Activated CD4-positive, alpha-beta T cell treated with anti-CD3 and anti-CD28 coated beads, Interleukin-10, Interleukin-2, amounts not matched to agents 100 ng/mL and 50 ng/mL, durations not matched to agents 16 hours and 8 hours (primary cell): ENCODE data around the gene ACTR6.
"Not testable (repeated sequence)": the region's sequence is repeated elsewhere in the genome, so short reads cannot be mapped to it uniquely, and the experiment has no call there.

ENCODE experiments used
- DNase-seq: peaks from one replicate; pipeline ENCODE4 v3.0.0-alpha.2; 2020

ACTR6 gene

DNA sequence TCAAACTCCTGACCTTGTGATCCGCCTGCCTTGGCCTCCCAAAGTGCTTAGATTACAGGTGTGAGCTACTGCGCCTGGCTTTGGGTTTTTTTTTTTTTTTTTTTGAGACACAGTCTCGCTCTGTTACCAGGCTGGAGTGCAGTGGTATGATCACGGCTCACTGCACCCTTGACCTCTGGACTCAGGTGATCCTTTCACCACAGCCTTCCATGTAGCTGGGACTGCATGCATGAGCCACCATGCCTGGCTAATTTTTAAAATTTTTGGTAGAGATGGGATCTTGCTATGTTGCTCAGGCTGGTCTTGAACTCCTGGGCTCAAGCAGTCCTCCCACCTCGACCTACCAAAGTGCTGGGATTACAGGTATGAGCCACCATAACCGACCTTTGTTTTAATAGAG lies 21.6 kb downstream of the ACTR6 start:
- not testable (repeated sequence) for DNase-seq

DNA sequence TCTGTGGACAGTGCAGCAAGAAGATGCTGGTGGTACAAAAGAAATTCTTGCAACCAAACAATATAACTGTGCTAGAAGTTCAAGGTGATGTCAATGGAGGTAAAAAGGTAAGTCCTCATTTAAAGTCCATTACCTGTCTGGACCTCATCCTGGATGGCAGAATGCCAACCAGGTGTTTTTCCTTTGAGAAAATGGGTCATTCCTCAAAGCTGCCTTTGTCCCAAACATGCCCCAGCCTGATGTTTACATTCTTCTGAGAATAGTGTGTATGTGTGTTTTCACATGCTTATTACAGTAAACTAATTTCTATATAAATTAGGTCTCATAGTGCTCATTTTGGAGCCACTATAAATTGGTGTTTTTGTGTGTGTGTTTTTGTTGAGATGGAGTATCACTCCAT lies 24.9 kb downstream of the ACTR6 start:
- DNase-seq, result no peak

DNA sequence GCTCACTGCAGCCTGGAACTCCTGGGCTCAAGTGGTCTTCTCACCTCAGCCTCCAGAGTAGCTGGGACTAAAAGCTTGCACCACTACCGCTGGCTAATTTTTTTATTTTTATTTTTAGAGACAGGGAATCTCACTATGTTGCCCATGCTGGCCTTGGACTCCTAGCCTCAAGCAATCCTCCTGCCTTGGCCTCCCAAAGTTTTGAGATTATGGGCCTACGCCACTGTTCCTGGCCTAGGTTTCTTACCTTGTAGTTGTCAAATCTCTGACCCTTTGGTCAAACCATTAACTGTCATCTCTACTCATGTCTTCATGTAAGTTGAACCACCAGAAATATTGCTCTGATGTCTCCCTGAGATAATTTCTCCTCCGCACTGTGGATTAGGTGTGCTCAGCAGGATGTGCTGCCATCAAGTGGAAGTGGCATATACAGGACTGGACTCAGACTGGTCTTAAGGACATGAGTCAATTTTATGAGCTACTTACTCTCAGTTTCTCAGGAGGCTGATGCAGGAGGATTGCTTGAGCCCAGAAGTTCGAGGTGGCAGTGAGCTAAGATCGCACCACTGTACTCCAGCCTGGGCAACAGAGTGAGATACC lies 28.5 kb downstream of the ACTR6 start:
- DNase-seq, result no peak

DNA sequence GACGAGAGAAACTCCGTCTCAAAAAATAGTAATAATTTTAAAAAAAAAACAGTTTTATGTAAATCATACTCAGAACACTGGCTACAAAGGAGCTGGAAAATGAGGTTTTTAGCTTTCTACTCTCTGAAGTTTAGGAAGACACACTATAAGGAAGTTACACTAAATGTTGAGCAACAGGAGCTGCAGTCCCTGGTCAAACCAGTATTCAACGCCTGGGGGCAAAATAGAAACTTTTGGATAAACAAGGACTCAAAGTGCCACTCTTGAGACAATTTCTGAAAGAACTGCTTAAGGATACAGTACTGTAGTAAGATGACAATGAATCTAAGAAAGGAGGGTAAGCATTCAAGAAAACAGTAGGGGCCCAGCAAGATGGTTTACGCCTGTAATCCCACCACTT lies 29.3 kb downstream of the ACTR6 start:
- no peak for DNase-seq

DNA sequence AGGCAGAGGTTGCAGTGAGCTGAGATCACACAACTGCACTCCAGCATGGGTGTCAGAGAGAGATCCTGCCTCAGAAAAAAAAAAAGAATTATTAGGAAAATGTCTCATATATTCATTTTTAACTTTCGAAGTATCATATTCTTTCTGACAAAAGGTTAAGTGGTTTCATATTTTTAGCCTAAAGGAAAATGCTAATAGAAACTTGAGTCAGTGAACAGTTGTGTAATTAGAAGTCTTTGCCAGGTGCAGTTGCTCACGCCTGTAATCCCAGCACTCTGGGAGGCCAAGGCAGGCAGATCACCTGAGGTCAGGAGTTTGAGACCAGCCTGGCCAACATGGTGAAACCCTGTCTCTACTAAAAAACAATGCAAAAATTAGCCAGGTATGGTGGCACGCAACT lies 31.3 kb downstream of the ACTR6 start:
- not testable (repeated sequence) for DNase-seq

DNA sequence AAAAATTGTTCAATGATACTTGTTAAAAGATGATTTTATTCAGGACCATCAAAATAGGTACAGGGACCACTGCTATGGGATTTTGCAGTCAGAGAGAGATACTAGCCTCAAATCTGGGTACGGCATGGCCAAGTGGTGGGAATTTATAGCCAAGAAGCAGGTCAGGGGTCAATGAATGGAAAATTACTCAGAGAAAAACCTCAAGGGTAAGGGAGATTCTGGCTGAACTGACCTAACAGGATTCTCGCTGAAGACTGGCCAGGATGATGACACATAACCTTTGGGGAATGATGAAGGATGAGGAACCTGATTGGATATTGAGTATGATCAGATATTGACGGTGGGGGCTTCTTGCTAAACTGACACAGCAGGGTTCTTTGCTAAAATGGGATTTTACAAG lies 33.6 kb downstream of the ACTR6 start:
- no peak for DNase-seq

DNA sequence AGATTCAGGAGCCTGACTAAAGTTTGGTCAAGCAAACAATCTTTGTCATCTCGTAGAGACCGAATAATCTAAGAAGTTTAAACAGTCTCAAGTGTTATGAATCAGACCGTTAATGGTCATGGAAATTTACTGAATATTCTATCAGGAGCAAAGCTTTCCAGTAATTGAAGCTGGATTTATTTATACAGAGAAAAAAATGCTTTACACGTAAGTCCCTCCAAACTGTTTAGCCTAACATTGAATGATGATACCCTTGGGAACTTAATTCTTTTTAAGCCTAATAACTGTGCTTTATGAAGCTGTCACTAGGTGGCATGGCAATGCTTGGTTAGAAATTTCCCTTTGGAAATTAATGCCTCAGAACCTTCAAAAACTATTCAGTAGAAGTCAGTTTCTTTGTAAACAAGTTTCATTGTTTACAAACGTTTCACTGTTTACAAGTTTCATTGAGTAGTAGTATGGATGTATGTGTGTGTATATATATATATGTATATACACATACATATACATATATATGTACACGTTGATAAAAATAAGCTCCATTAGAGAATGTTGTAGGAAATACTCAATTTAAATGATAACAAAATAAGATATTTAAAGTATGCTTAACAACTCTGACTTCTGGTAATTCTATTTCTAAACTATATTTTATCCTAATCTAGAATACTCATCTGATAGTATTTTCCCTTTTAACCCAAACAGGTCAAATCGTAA lies 34.1 kb downstream of the ACTR6 start:
- peak; percentile 12 for DNase-seq

DNA sequence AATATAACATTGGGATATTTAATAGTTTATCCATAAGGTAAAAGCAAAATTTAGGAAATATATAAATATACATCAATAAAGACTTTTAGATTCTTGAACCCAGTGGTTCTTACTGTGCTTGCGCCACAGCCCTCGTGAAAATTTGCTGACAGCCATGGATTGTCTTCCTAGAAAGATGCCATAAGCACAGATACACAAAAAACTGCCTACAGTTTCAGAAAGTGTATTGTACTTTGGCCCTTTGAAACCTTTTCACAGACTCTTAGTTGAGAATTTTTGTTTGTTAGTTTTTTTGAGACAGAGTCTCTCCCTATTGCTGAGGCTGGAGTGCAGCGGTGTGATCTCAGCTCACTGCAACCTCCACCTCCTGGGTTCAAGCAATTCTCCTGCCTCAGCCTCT lies 38.2 kb downstream of the ACTR6 start:
- no peak for DNase-seq

DNA sequence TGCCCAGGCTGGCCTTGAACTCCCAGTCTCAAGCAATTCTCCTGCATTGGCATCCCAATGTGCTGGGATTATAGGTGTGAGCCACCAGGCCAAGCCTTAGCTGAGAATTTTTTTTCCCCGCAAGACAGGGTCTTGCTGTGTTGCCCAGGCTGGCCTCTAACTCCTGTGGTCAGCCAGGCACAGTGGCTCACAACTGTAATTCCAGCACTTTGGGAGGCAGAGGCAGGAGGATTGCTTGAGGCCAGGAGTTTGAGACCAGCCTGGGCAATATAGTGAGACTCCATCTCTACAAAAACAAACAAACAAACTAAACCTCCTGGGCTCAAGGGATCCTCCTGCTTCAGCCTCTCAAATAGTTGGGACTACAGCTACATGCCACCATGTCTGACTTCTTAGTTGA lies 39.0 kb downstream of the ACTR6 start:
- no peak for DNase-seq

DNA sequence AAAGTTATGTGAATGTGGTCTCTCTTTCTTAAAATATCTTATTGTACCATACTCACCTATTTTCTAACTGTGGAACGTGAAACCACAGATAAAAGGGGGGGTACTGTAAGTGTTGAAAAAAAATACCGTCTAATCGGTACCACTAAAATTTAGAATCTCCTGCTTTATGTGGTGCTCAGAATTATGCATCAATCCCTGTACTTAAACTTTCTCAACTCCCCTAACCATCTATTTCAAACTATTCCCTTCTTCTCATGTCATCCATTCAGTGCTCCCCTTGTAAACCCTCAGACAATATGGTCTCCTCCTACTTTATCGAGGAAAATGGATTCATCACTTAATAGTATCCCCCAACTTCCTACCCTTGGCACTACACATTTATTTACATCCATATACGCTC lies 42.5 kb downstream of the ACTR6 start:
- no peak for DNase-seq

DNA sequence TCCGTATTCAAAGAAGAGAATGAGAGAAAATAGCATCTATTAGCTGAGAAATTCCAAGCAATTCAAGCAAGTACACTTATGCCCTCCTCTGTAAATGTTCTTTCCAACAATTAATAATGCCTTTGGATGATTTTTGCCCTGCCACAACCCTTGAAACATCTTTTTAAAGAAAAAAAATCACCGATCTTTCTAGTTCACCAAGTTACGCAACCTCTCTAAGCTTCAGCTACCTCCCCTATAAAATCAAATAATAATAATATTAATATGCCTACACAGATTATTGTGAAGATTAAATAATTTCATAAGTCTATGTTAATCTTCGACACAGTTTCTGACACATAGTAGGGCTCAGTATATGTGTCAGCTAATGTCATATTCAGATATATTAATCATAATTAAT lies 47.1 kb downstream of the ACTR6 start:
- DNase-seq, result no peak

DNA sequence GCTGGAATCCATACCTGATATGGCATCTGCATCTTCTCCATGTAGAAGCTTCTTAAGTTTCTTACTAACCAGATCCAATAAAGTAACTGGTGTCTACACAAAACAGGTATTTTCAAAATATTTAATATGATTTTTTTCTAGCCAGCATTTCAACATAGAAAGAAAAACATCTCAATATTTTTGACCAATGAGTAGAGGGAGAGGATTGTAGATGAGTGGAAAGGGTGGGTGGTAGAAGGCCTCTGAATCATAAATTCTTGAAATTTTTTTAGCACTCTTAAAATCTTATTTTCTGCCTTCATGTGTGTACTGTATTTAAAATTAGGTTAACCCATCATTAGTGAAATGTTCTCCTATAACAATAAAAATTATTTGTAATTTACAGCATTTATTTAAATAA lies 48.3 kb downstream of the ACTR6 start:
- no peak for DNase-seq

DNA sequence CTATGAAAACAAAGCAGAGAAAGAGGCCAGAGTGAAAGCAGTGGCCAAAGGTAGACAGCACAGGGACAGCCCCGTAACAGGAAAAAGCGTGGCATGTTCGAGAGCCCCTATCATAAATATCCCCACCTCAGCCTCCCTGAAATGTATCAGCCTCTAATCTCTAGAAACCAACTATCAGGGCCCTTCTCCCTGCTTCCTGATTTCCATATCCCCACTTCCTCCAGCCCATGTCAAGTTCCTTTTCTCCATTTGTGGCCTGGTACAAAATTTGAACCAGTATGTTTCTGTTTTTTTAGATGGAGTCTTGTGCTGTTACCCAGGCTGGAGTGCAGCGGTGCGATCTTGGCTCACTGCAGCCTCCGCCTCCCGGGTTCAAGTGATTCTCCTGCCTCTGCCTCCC lies 49.3 kb downstream of the ACTR6 start:
- DNase-seq, result no peak

DNA sequence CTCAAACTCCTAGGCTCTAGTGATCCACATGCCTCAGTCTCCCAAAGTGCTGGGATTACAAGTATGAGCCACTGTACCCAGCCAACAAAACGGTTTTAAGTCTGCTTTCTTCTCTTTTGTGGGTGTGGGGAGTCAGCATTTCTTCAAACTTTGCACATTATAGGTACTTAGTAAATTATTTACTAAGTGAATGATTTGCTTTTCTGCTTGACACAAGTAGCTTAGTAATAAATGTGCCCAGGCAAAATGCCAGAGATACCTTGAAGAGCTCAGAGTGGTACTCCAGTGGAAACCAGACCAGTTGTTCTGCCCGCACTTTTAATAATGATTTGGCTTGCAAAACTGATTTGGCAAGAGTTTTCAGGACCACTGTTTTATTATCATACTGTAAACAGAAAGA lies 51.3 kb downstream of the ACTR6 start:
- DNase-seq, result no peak

DNA sequence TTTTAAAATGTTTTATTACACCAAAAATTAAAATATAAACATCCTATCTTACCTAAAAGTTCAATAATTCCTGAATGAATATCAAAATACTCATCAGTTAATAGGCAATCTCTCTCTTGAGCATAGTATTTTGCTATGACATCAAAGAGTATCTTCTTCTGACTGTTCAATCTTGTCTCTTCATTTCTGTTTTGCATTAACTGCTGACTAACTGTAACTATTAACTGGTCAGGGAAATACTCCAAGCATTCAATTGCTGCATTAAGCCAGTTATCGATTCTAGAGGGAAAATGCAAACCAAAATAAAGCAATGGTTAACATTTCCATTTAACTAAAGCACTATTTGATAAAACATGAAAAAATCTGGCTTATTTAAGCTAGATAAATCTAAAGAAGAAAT lies 52.8 kb downstream of the ACTR6 start:
- DNase-seq, result no peak

DNA sequence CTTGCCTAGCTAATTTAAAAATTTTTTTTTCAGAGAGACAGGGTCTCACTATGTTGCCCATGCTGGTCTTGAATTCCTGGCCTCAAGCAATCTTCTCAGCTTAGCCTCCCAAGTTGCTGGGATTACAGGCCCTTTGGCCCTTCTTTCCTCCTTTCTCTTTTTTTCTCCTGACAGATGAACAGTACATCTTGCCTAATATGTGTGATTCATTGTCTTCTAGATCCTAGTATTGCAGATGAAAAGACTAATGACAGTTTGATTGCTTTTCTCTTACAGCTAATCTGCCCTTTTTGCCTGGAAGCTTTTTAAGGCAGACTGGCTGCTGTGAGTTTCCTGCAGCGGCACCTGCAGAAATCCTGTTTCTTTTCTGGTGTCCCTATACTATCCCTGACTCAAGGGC lies 54.3 kb downstream of the ACTR6 start:
- no peak for DNase-seq

DNA sequence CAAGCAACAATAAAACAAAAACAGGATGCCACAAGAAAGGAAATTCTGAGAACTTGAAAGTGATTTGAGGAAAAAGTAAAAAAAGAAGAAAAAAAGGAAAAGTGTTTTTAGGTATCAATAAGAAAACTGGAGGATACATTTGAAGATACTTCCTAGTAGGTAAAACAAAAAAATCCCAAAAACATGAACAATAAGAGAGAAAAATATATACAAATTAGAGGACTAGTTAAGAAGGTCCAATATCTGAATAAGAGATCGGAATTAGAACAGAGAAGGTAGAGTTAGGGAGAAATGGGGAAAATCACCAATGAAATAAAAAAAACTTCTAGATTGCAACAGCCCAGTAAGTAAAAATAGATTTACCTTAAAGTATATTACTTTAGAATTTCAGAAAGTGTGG lies 57.5 kb downstream of the ACTR6 start:
- DNase-seq, result no peak

DNA sequence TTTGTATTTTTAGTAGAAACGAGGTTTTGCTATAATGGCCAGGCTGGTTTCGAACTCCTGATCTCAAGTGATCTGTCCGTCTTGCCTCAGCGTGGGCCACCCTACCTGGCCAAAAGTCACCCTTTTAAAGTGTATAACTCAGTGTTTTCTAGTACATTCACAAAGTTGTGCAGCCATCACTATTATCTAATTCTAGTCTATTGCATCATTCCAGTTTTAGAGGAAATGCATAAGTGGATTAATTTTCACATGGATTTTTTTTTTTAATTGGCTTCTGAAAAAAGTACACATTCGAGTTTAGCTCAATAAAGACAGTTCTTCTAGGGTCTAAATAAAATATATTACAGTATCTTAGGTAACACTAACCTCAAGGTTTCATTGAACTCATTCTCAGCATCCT lies 62.5 kb downstream of the ACTR6 start:
- no peak for DNase-seq

DNA sequence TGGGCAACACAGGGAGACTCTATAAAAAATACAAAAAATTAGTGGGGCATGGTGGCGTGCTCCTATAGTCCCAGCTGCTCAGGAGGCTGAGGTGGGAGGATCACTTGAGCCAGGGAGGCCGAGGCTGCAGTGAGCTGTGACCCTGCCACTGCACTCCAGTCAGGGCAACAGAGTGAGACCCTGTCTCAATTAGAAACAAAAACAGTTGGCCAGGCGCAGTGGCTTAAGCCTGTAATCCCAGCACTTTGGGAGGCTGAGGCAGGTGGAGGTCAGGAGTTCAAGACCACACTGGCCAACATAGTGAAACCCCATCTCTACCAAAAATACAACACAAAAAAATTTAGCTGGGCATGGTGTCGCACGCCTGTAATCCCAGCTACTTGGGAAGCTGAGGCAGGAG lies 64.5 kb downstream of the ACTR6 start:
- not testable (repeated sequence) for DNase-seq

DNA sequence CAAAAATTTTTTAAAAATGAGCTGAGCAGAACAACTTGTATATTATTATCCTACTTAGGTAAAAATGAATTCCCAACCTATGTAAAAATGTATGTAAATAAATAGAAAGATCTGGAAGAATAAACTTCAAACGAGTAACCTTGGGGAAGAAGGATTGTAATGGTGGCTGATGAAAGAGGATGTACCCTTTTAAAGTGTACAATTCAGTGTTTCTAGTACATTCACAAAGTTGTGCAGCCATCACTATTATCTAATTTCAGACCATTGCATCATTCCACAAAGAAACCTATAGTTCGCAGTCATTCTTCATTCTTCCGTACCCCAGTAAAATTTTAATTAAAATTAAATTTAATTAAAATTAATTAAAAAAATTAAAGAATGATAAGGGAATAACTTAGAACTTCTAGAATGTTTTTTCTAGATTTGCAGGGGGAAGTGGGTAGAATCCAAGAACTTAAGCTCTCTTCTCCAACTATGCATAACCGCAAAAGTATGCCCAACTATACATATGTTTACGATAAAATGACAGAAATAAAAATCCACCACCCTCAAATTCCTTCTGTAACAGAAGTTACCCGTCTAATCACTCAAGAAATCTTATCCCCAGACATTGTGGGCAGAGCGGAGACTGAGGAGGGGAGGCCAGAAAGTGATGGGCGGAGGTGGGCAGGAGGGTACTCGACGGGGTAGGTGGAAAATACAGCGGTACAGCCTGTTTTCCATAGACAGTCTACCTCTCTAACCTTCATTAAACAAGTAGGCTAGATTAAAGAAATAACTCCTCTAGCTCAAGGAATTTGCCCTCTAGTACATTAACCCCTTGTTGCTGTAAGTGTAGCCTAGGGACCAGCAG lies 65.3 kb downstream of the ACTR6 start:
- no peak for DNase-seq

DNA sequence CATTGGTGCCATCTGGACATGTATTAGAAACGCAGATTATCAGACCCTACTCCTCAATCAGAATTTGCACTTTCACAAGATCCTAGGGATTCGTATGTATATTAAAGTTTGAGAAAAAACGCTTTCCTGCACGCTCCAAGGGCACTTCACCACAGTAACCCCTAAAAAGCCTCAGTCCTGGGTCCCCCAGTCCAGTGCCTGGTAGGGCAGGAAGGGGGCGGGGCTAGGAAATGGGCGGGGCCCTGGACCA lies 65.9 kb downstream of the ACTR6 start:
- DNase-seq, result peak; percentile 94

DNA sequence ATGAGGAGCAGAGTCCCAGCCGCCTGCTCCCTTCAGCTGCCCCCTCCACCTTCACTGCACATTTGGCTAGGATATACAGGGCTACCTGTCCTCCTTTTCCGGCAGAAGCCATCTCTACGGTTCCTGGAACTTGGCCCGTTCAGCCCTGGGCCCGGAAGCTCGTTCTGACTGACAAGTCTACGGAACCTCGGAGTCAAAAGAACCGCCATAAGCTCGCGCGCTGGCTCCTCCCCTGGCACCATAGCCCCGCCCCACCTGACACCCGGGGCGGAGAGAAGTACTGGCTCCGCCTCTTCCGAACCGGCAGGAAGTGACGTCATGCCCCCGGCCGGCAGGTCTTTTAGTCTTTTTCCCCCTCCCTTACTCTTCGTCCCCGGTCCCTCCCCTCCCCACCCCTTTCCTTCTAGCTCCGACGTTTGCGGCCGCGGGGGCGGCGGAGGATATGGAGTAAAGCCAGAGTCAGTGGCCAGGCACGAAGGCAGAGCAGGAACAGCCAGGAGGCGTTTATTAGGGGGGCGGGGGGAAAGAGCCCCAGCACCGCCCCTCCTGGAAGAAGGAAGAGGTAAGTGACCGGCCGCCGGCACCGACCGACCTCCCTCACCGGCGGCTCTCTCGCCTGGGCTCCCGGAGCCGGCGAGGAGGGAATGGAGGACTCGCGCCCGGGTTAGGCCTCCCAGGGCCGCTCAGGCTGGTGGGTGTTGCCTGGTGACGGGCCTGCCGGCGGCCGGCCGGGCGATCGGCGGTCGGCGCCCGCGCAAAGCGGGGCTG lies 66.4 kb downstream of the ACTR6 start, which contains the start of the genes DEPDC4 and SCYL2:
DEPDC4 (minus strand) TSS at position 245 of the 768 bp plus-strand sequence; CDS start at position 242, 3 bp downstream.
SCYL2 (plus strand) TSS at position 343 of the 768 bp plus-strand sequence. CDS start 15,794 bp downstream, outside the sequence.
- peak; percentile 97 for DNase-seq

DNA sequence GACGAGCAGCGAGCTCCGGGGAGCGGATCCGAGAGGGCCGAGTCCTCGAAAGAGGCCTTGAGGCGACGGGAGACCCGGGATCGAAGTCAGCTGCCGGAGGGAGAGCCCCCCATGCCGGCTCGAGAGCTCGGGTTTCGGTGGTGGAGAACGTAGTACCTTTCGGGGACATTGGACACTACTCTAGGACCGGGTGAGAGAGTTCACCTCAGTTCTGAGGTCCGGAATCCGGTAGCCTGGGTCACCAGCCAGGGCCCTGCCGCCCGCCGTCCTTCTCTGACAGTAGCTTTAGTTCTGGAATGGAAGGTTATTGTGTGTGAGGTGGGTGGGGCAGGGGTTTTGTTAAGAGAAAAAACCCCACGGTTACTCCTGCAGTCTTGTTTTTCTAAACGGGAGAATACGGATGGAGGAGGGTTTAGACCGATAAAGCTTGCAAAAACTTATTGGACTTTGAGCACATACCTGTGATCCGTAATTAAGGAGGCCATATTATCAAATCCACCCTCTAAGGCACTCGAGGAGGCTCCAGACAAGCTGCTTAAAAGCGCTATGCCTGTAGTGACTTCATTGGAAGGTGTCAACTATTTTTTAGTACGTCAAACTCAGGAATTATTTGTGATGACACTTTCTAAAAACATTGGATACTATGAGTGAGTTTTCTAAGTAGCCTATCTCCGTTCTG lies 67.1 kb downstream of the ACTR6 start:
- DNase-seq, result peak; percentile 25
